ENCODE data around the gene DEPDC1B.

The DEPDC1B gene

DNA sequence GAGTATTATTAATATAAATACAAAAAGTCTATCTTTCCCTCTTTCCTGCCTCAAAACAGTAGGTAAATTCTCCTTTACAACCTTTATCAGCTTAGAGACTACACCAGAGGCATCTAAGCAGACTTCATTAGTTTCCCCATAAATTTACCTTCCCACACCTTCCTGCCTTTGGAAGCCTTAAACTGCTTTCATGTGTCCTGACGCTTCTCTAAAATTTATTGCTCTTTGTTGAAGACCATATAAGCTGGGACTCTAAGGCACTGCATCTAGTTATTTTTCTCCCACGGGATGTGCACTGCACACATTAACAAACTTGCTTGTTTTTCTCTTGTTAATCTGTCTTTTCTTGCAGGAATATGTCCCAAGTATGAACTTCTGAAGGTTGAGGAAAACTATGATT, 51.8 kb downstream of the DEPDC1B start:
- no peak for TF ChIP-seq ZFP30 (CRISPR knock-in tag; IDR thresholded peaks at IDR 0.05)
- no peak for TF ChIP-seq SNAI2 (CRISPR knock-in tag; IDR thresholded peaks at IDR 0.05)
- TF ChIP-seq ESRRG (CRISPR knock-in tag; IDR thresholded peaks at IDR 0.05): no peak
- TF ChIP-seq PPARA (CRISPR knock-in tag; IDR thresholded peaks at IDR 0.05; ENCODE audit: borderline replicate concordance): no peak
- TF ChIP-seq TCF4 (CRISPR knock-in tag; IDR thresholded peaks at IDR 0.05; ENCODE audit: borderline replicate concordance): no peak
- TF ChIP-seq TSHZ2 (CRISPR knock-in tag; IDR thresholded peaks at IDR 0.05): no peak
- no peak for ATAC-seq

GRCh38 chr5:60640901-60641300, 59.1 kb downstream of the DEPDC1B start:
- TF ChIP-seq ZNF8 (CRISPR knock-in tag; IDR thresholded peaks at IDR 0.05) (no peak), TOX (CRISPR knock-in tag; IDR thresholded peaks at IDR 0.05; ENCODE audit: borderline replicate concordance) (no peak), ZC3H10 (CRISPR knock-in tag; IDR thresholded peaks at IDR 0.05) (no peak), ZNF565 (CRISPR knock-in tag; conservative IDR thresholded peaks at IDR 0.05; ENCODE audit: low read depth) (no peak), SNAI2 (CRISPR knock-in tag; IDR thresholded peaks at IDR 0.05) (no peak), CSRNP3 (CRISPR knock-in tag; IDR thresholded peaks at IDR 0.05) (no peak), GLIS3 (CRISPR knock-in tag; IDR thresholded peaks at IDR 0.05) (no peak), BACH2 (CRISPR knock-in tag; IDR thresholded peaks at IDR 0.05; ENCODE audit: borderline replicate concordance) (no peak), PPARA (CRISPR knock-in tag; IDR thresholded peaks at IDR 0.05; ENCODE audit: borderline replicate concordance) (no peak), TCF4 (CRISPR knock-in tag; IDR thresholded peaks at IDR 0.05; ENCODE audit: borderline replicate concordance) (no peak), RARB (CRISPR knock-in tag; IDR thresholded peaks at IDR 0.05) (no peak), ZFP3 (CRISPR knock-in tag; IDR thresholded peaks at IDR 0.05) (no peak), ZFP30 (CRISPR knock-in tag; IDR thresholded peaks at IDR 0.05) (no peak), CSDC2 (CRISPR knock-in tag; IDR thresholded peaks at IDR 0.05) (no peak), POU6F1 (CRISPR knock-in tag; IDR thresholded peaks at IDR 0.05; ENCODE audit: borderline replicate concordance, low read depth) (no peak)
- TF ChIP-seq, protein P1, sequence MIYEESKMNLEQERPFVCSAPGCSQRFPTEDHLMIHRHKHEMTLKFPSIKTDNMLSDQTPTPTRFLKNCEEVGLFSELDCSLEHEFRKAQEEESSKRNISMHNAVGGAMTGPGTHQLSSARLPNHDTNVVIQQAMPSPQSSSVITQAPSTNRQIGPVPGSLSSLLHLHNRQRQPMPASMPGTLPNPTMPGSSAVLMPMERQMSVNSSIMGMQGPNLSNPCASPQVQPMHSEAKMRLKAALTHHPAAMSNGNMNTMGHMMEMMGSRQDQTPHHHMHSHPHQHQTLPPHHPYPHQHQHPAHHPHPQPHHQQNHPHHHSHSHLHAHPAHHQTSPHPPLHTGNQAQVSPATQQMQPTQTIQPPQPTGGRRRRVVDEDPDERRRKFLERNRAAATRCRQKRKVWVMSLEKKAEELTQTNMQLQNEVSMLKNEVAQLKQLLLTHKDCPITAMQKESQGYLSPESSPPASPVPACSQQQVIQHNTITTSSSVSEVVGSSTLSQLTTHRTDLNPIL (CRISPR knock-in tag; IDR thresholded peaks at IDR 0.05; ENCODE audit: low read depth): no peak
- ATAC-seq: no peak

- TF ChIP-seq PPARA (CRISPR knock-in tag; IDR thresholded peaks at IDR 0.05; ENCODE audit: borderline replicate concordance) (no peak), ZNF8 (CRISPR knock-in tag; IDR thresholded peaks at IDR 0.05) (no peak), BACH2 (CRISPR knock-in tag; IDR thresholded peaks at IDR 0.05; ENCODE audit: borderline replicate concordance) (no peak), POU6F1 (CRISPR knock-in tag; IDR thresholded peaks at IDR 0.05; ENCODE audit: borderline replicate concordance, low read depth) (no peak)
- no peak for ATAC-seq
Measured at GRCh38 chr5:60639544-60639943, 60.4 kb downstream of the DEPDC1B start.

GRCh38 chr5:60638300-60638699, 61.7 kb downstream of the DEPDC1B start:
- ATAC-seq: no peak
- TF ChIP-seq TOX (CRISPR knock-in tag; IDR thresholded peaks at IDR 0.05; ENCODE audit: borderline replicate concordance): no peak
- no peak for TF ChIP-seq POU6F1 (CRISPR knock-in tag; IDR thresholded peaks at IDR 0.05; ENCODE audit: borderline replicate concordance, low read depth)
- no peak for TF ChIP-seq ZNF8 (CRISPR knock-in tag; IDR thresholded peaks at IDR 0.05)
- no peak for TF ChIP-seq ZFP3 (CRISPR knock-in tag; IDR thresholded peaks at IDR 0.05)
- TF ChIP-seq, protein P2, sequence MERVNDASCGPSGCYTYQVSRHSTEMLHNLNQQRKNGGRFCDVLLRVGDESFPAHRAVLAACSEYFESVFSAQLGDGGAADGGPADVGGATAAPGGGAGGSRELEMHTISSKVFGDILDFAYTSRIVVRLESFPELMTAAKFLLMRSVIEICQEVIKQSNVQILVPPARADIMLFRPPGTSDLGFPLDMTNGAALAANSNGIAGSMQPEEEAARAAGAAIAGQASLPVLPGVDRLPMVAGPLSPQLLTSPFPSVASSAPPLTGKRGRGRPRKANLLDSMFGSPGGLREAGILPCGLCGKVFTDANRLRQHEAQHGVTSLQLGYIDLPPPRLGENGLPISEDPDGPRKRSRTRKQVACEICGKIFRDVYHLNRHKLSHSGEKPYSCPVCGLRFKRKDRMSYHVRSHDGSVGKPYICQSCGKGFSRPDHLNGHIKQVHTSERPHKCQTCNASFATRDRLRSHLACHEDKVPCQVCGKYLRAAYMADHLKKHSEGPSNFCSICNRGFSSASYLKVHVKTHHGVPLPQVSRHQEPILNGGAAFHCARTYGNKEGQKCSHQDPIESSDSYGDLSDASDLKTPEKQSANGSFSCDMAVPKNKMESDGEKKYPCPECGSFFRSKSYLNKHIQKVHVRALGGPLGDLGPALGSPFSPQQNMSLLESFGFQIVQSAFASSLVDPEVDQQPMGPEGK (CRISPR knock-in tag; IDR thresholded peaks at IDR 0.05; ENCODE audit: borderline replicate concordance): no peak
- no peak for TF ChIP-seq TSHZ2 (CRISPR knock-in tag; IDR thresholded peaks at IDR 0.05)
- TF ChIP-seq ZC3H10 (CRISPR knock-in tag; IDR thresholded peaks at IDR 0.05): no peak
- no peak for TF ChIP-seq GLIS3 (CRISPR knock-in tag; IDR thresholded peaks at IDR 0.05)

All from SK-N-SH treated with all-trans-retinoic acid at 6 μM for 48 hours (cell line).